GM10248 (cell line): Measurements from ENCODE around the gene FANCI.

Experiments used
- CTCF ChIA-PET: fragments of 300-600 bp; sonication (Branson Sonifier 250); formaldehyde crosslinking; extraction: SDS; loops from one replicate; lab custom pipeline; 2021; ENCODE audit warnings: antibody characterized with exemption; lab: Yijun Ruan, JAX
- POLR2A ChIA-PET: fragments of 350-650 bp; sonication (Branson Sonifier 250); formaldehyde crosslinking; extraction: SDS; loops from one replicate; lab custom pipeline; 2020; ENCODE audit warnings: antibody characterized with exemption; lab: Yijun Ruan, JAX
- DNase-seq: peaks from one replicate; pipeline ENCODE4 v3.0.0; 2012; ENCODE audit errors: extremely low spot score
- TF ChIP-seq, protein P1 (sequence below): IDR thresholded peaks from 2 replicates; pipeline ENCODE4 v1.5.1; 2012; ENCODE audit warnings: mild to moderate bottlenecking, low read depth; ENCODE audit errors: extremely low read depth, missing control alignments, control extremely low read depth

The FANCI gene

GRCh38 chr15:89364741-89365450 lies 121.1 kb downstream of the FANCI start:
- ChIA-PET POLR2A (no interaction called here), CTCF (interaction anchor here (1.2 to 2.2 kb wide), 3 partner anchors 8 to 65 kb away, joined by 3 to 17 read pairs (median 4); no protein-coding TSS in a partner anchor)
- DNase-seq: no peak
- TF ChIP-seq, protein P1, sequence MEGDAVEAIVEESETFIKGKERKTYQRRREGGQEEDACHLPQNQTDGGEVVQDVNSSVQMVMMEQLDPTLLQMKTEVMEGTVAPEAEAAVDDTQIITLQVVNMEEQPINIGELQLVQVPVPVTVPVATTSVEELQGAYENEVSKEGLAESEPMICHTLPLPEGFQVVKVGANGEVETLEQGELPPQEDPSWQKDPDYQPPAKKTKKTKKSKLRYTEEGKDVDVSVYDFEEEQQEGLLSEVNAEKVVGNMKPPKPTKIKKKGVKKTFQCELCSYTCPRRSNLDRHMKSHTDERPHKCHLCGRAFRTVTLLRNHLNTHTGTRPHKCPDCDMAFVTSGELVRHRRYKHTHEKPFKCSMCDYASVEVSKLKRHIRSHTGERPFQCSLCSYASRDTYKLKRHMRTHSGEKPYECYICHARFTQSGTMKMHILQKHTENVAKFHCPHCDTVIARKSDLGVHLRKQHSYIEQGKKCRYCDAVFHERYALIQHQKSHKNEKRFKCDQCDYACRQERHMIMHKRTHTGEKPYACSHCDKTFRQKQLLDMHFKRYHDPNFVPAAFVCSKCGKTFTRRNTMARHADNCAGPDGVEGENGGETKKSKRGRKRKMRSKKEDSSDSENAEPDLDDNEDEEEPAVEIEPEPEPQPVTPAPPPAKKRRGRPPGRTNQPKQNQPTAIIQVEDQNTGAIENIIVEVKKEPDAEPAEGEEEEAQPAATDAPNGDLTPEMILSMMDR: no peak

DNA sequence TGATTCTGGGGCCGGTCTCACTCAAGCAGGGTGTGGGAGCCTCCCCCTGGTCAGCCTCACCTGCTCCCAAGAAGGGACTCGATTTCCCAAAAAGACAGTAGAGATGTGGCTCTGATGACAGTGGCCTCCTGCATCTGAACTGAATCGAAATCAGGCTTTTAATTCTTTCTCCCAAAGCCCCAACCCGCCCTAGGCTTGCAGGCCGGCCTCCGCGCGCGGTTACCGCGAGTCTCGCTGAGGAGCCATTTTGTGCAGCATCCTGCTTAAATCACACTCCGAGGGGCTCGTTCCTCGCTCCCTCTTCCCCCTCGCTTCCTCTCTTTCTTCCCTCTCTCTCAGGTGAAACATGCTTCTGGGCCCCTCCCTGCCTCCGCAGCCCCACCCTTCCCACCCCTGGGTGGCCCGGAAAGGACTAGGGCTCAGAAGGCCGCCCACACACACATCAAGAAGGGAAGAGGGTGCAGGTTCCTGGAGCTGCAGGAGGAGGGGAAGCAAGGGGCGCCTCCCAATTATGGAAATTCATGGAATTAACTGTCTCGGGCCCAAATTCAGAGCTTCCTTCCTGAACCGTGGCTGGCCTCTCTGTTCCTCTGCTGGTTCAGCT lies 121.8 kb downstream of the FANCI start:
- ChIA-PET POLR2A (no interaction called here), CTCF (interaction anchor here (1.2 to 2.2 kb wide), 2 partner anchors 9 to 65 kb away, joined by 4 to 17 read pairs; no protein-coding TSS in a partner anchor)
- DNase-seq: no peak
- TF ChIP-seq, protein P1: no peak
